GM21576 (cell line): ENCODE results near the gene NPEPL1.
"Not testable (repeated sequence)": the region's sequence is repeated elsewhere in the genome, so short reads cannot be mapped to it uniquely, and the experiment has no call there.

Source experiments
- ATAC-seq: cut with Tn5 transposase; IDR thresholded peaks from one replicate; pipeline ENCODE4 v1.9.1; 2021; ENCODE audit warnings: mild to moderate bottlenecking, moderate library complexity; ENCODE audit not compliant: unreplicated experiment

NPEPL1 gene

GRCh38 chr20:58731192-58731591, 38.6 kb downstream of the NPEPL1 start:
- ATAC-seq = no peak

- ATAC-seq = no peak
Observed at GRCh38 chr20:58737198-58737597, 44.6 kb downstream of the NPEPL1 start.

GRCh38 chr20:58740356-58741308, 48.0 kb downstream of the NPEPL1 start:
- no peak for ATAC-seq

- ATAC-seq = no peak
Observed at GRCh38 chr20:58741384-58741783, 48.8 kb downstream of the NPEPL1 start.

- no peak for ATAC-seq
Observed at GRCh38 chr20:58742668-58743566, 50.3 kb downstream of the NPEPL1 start.

GRCh38 chr20:58743929-58744534, 51.4 kb downstream of the NPEPL1 start:
- no peak for ATAC-seq

- ATAC-seq = no peak
Observed at GRCh38 chr20:58744836-58745235, 52.2 kb downstream of the NPEPL1 start.

- ATAC-seq = no peak
Observed at GRCh38 chr20:58745391-58745790, 52.8 kb downstream of the NPEPL1 start.

GRCh38 chr20:58746620-58747019, 54.0 kb downstream of the NPEPL1 start:
- no peak for ATAC-seq

- ATAC-seq = no peak
Observed at GRCh38 chr20:58747211-58747610, 54.6 kb downstream of the NPEPL1 start.

- ATAC-seq = no peak
Observed at GRCh38 chr20:58748618-58749017, 56.0 kb downstream of the NPEPL1 start.

GRCh38 chr20:58749098-58749769, 56.6 kb downstream of the NPEPL1 start:
- ATAC-seq = no peak

GRCh38 chr20:58749979-58750378, 57.4 kb downstream of the NPEPL1 start:
- ATAC-seq = no peak

GRCh38 chr20:58750706-58751105, 58.1 kb downstream of the NPEPL1 start:
- ATAC-seq = not testable (repeated sequence)

- ATAC-seq = no peak
Observed at GRCh38 chr20:58751979-58752378, 59.4 kb downstream of the NPEPL1 start.

- ATAC-seq = no peak
Observed at GRCh38 chr20:58752565-58752964, 60.0 kb downstream of the NPEPL1 start.

- no peak for ATAC-seq
Observed at GRCh38 chr20:58753267-58753921, 60.8 kb downstream of the NPEPL1 start.

GRCh38 chr20:58753922-58754551, 61.4 kb downstream of the NPEPL1 start:
- ATAC-seq = no peak

- no peak for ATAC-seq
Observed at GRCh38 chr20:58754584-58754983, 62.0 kb downstream of the NPEPL1 start.
